HEK293T (cell line): ENCODE results near the gene SCN7A.

Experiments
- ARNT ChIP-seq: fragments of 450-650 bp; IDR thresholded peaks from 2 replicates; pipeline ENCODE4 v1.6.1; 2017; ENCODE audit warnings: mild to moderate bottlenecking
- BHLHE40 ChIP-seq: fragments of 450-650 bp; IDR thresholded peaks from 2 replicates; pipeline ENCODE4 v1.6.1; 2016; ENCODE audit warnings: mild to moderate bottlenecking, moderate library complexity, borderline replicate concordance
- ELF4 ChIP-seq: fragments of 450-650 bp; IDR thresholded peaks from 2 replicates; pipeline ENCODE4 v1.6.1; 2017; ENCODE audit warnings: antibody characterized with exemption
- FOXA1 ChIP-seq: fragments of 450-650 bp; IDR thresholded peaks from 2 replicates; pipeline ENCODE4 v1.6.1; 2016; ENCODE audit warnings: mild to moderate bottlenecking
- FOXK2 ChIP-seq: fragments of 450-650 bp; IDR thresholded peaks from 2 replicates; pipeline ENCODE4 v1.6.1; 2016; ENCODE audit warnings: mild to moderate bottlenecking
- FOXM1 ChIP-seq: fragments of 450-650 bp; IDR thresholded peaks from 2 replicates; pipeline ENCODE4 v1.6.1; 2017; ENCODE audit warnings: mild to moderate bottlenecking, borderline replicate concordance
- HDGF ChIP-seq: fragments of 450-650 bp; IDR thresholded peaks from 2 replicates; pipeline ENCODE4 v1.6.1; 2017; ENCODE audit warnings: antibody characterized with exemption, borderline replicate concordance
- L3MBTL2 ChIP-seq: fragments of 450-650 bp; conservative IDR thresholded peaks from 2 replicates; pipeline ENCODE4 v1.6.1; 2016; ENCODE audit warnings: mild to moderate bottlenecking
- LEF1 ChIP-seq: fragments of 450-650 bp; IDR thresholded peaks from 2 replicates; pipeline ENCODE4 v1.6.1; 2017; ENCODE audit warnings: mild to moderate bottlenecking, borderline replicate concordance
- NFRKB ChIP-seq: fragments of 450-650 bp; IDR thresholded peaks from 2 replicates; pipeline ENCODE4 v1.6.1; 2016; ENCODE audit warnings: mild to moderate bottlenecking, moderate library complexity
- SP1 ChIP-seq: fragments of 450-650 bp; IDR thresholded peaks from 2 replicates; pipeline ENCODE4 v1.6.1; 2017
- SUZ12 ChIP-seq: fragments of 450-650 bp; IDR thresholded peaks from 2 replicates; pipeline ENCODE4 v1.6.1; 2016; ENCODE audit warnings: mild to moderate bottlenecking
- TARDBP ChIP-seq: fragments of 450-650 bp; IDR thresholded peaks from 2 replicates; pipeline ENCODE4 v1.6.1; 2016
- ZNF384 ChIP-seq: fragments of 450-650 bp; IDR thresholded peaks from 2 replicates; pipeline ENCODE4 v1.6.1; 2016

DNA sequence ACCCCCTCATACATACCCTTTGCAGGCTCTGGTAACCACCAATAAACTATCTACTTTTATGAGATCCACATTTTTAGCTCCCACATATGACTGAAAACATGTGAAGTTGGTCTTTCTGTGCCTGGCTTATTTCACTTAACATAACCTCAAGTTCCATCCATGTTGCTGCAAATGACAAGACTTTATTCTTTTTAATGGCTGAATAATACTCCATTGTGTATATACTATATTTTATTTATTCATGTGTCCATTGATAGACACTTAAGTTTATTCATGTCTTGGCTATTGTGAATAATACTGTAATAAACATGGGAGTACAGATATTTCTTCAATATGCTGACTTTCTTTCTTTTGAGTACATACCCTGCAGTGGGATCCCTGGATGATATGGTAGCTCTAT lies 45.9 kb downstream of the SCN7A start:
- TF ChIP-seq ELF4 (no peak), SP1 (no peak), SUZ12 (no peak), FOXM1 (no peak), TARDBP (no peak), BHLHE40 (no peak), FOXK2 (no peak), ARNT (no peak), NFRKB (no peak), ZNF384 (no peak), LEF1 (no peak), FOXA1 (no peak), L3MBTL2 (no peak), HDGF (no peak)
